ENCODE results near the gene MTG2. TPM values are rescaled to one million over a fixed set of nuclear protein-coding genes. Genes with fewer than 3 reads are reported as not detected.
A peak's percentile ranks its signal among the peaks of the same experiment; 100 is the strongest.

MTG2 gene
- total RNA-seq, 1 experiment from 2014 or later = 27.9 TPM

DNA sequence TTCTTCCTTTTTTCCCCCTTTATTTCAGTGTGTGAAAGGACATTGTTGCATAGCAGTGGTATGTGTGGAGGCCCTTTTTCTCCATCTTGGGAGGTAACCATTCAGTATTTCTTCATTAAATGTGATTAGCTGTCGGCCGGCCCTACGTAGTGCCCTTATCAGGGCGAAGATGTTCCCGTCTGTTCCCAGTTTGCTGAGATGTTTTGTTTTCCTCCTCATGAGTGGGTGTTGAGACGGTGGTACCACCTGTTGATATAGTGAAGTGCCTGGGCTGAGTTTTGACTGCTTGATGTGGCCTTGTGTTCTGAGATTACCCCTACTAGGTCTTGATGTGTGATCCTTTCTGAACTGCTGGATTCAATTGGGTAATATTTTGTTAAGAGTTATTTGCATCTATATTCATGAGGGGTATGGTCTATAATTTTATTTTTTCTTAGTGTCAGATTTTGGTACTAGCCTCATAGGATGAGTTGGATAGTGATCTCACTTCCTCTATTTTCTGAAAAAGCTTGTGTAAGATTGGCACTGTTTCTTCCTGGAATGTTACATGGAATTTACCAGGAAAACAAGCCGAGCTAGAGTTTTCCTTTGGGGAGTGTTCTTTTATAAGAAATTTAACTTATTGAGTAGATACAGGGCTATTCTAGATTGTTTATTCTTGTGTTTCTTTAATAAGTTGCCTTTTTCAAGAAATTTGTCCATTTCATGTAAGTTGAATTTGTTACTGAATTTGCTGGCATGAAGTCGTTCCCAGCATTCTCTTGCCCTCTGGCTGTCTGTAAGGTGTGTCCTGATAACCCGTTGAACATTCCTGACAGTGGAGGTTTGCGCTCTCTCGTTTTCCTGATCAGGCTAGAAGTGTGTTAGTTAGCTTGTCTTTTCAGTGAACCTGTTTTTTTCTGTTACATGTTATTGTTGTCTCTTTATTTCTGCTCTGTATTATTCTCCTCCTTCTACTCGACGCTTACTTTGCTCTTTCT is 4.3 kb downstream of the MTG2 start (continued):
- no peak for TF ChIP-seq ZNF512 (CRISPR knock-in tag; IDR thresholded peaks at IDR 0.05; ENCODE audit: borderline replicate concordance)
- TF ChIP-seq HMGA2 (CRISPR knock-in tag; IDR thresholded peaks at IDR 0.05) = no peak
- TF ChIP-seq, protein P1, sequence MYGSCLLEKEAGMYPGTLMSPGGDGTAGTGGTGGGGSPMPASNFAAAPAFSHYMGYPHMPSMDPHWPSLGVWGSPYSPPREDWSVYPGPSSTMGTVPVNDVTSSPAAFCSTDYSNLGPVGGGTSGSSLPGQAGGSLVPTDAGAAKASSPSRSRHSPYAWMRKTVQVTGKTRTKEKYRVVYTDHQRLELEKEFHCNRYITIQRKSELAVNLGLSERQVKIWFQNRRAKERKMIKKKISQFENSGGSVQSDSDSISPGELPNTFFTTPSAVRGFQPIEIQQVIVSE (CRISPR knock-in tag; IDR thresholded peaks at IDR 0.05; ENCODE audit: borderline replicate concordance) = no peak

- Mint-ChIP-seq H3K9me3 (no peaks in the 10 kb centered on the region), H3K4me1 (no peaks in the 10 kb centered on the region), H3K36me3 (peaks cover 4% of the 10 kb centered on the region; the same call in 1 of the 2 replicates), H3K27me3 (ENCODE audit: low read depth) (no peaks in the 10 kb centered on the region), H3K27ac (peak overlapping the region; percentile 80), H3K4me3 (no peak overlapping the region)
- POLR2A ChIA-PET = no interaction called here
- no peak for DNase-seq (ENCODE audit: low spot score)
- peak; percentile 38 for ATAC-seq
- no peak for TF ChIP-seq FOXK1 (CRISPR knock-in tag; IDR thresholded peaks at IDR 0.05)
- TF ChIP-seq ZBTB21 (CRISPR knock-in tag; IDR thresholded peaks at IDR 0.05; ENCODE audit: borderline replicate concordance) = no peak
- no peak for TF ChIP-seq E2F1 (CRISPR knock-in tag; IDR thresholded peaks at IDR 0.05)
- TF ChIP-seq NR1H2 (CRISPR knock-in tag; IDR thresholded peaks at IDR 0.05) = no peak
- TF ChIP-seq ATF1 (CRISPR knock-in tag; IDR thresholded peaks at IDR 0.05) = no peak
- TF ChIP-seq ATF2 (CRISPR knock-in tag; IDR thresholded peaks at IDR 0.05; ENCODE audit: borderline replicate concordance, low read depth) = no peak
- no peak for TF ChIP-seq IRF2 (CRISPR knock-in tag; IDR thresholded peaks at IDR 0.05; ENCODE audit: borderline replicate concordance, low read depth)
- no peak for TF ChIP-seq ZNF121 (CRISPR knock-in tag; IDR thresholded peaks at IDR 0.05)
- TF ChIP-seq, protein P2, sequence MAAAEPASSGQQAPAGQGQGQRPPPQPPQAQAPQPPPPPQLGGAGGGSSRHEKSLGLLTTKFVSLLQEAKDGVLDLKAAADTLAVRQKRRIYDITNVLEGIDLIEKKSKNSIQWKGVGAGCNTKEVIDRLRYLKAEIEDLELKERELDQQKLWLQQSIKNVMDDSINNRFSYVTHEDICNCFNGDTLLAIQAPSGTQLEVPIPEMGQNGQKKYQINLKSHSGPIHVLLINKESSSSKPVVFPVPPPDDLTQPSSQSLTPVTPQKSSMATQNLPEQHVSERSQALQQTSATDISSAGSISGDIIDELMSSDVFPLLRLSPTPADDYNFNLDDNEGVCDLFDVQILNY (CRISPR knock-in tag; IDR thresholded peaks at IDR 0.05) = no peak
- no peak for TF ChIP-seq ZNF219 (CRISPR knock-in tag; IDR thresholded peaks at IDR 0.05; ENCODE audit: borderline replicate concordance)
- no peak for TF ChIP-seq ETV6 (CRISPR knock-in tag; IDR thresholded peaks at IDR 0.05)
- CTCF ChIA-PET = interaction anchor here (1.0 to 1.2 kb wide), 2 partner anchors 34 to 180 kb away, joined by 4 to 5 read pairs; no protein-coding TSS in a partner anchor
These were observed 8.0 kb downstream of the MTG2 start for GRCh38 chr20:62190639-62191411.

Measured in WTC11 (cell line).